GM13977 (cell line): Measurements from ENCODE around the gene SSBP1.

Experiments
- DNase-seq: peaks from one replicate; pipeline ENCODE4 v3.0.0; 2012; ENCODE audit warnings: low spot score
- in situ Hi-C: fragments of 300-500 bp; cut with MboI; formaldehyde crosslinking; loops from one replicate; pipeline ENCODE4 v1.12.0; 2022; ENCODE audit warnings: low sequenced_read_pairs, low pct_unique_long_range_greater_than_20kb, mixed read lengths, inconsistent platforms; ENCODE audit not compliant: unreplicated experiment
- TF ChIP-seq, protein P1 (sequence below): IDR thresholded peaks from 2 replicates; pipeline ENCODE4 v1.5.1; 2012; ENCODE audit warnings: mild to moderate bottlenecking, control low read depth; ENCODE audit not compliant: insufficient read depth; ENCODE audit errors: extremely low read depth, missing control alignments

Gene SSBP1

DNA sequence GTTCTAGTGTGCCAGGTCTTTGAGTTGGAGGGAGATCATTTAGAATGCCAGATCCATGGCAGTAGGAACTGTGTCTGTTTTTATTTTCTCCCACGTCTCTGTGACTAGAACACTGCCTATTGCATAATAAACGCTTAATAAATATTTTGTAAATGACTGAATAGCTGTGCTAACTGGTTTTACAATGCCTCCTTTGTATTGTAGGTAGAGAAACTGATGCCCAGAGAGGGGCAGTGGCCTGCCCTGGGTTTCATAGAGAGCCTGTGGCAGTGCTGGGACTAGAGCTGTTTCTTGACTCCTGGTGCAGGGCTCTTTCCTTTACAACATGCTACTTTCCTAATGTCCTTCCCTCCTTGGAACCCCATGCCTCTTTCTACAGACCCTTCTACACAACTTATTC, 54.4 kb downstream of the SSBP1 start:
- in situ Hi-C loops = no loop called here

More for the DNA sequence above, 54.4 kb downstream of the SSBP1 start:
- TF ChIP-seq, protein P1, sequence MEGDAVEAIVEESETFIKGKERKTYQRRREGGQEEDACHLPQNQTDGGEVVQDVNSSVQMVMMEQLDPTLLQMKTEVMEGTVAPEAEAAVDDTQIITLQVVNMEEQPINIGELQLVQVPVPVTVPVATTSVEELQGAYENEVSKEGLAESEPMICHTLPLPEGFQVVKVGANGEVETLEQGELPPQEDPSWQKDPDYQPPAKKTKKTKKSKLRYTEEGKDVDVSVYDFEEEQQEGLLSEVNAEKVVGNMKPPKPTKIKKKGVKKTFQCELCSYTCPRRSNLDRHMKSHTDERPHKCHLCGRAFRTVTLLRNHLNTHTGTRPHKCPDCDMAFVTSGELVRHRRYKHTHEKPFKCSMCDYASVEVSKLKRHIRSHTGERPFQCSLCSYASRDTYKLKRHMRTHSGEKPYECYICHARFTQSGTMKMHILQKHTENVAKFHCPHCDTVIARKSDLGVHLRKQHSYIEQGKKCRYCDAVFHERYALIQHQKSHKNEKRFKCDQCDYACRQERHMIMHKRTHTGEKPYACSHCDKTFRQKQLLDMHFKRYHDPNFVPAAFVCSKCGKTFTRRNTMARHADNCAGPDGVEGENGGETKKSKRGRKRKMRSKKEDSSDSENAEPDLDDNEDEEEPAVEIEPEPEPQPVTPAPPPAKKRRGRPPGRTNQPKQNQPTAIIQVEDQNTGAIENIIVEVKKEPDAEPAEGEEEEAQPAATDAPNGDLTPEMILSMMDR = no peak
- no peak for DNase-seq
